ENCODE data around the gene LIMS1. TPM values are rescaled to one million over a fixed set of nuclear protein-coding genes. Genes with fewer than 3 reads are reported as not detected.

The LIMS1 gene
- total and polyA plus RNA-seq, 2 experiments from 2014 or later: 28.6 to 36.9 TPM

DNA sequence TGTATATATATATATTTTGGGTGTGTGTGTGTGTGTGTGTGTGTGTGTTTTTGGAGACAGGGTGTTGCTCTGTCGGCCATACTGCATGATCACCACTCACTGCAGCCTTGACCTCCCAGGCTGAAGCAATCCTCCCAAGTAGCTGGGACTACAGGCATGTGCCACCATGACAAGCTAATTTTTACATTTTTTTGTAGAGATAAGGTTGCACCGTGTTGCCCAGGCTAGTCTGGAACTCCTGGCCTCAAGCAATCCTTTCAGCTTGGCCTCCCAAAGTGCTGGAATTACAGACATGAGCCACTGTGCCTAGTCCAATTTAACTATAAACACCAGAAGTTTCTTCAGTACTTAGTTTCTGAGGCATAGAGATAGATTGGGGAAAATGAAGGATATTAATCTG, 18.3 kb downstream of the LIMS1 start (continued):
- TF ChIP-seq, protein P1, sequence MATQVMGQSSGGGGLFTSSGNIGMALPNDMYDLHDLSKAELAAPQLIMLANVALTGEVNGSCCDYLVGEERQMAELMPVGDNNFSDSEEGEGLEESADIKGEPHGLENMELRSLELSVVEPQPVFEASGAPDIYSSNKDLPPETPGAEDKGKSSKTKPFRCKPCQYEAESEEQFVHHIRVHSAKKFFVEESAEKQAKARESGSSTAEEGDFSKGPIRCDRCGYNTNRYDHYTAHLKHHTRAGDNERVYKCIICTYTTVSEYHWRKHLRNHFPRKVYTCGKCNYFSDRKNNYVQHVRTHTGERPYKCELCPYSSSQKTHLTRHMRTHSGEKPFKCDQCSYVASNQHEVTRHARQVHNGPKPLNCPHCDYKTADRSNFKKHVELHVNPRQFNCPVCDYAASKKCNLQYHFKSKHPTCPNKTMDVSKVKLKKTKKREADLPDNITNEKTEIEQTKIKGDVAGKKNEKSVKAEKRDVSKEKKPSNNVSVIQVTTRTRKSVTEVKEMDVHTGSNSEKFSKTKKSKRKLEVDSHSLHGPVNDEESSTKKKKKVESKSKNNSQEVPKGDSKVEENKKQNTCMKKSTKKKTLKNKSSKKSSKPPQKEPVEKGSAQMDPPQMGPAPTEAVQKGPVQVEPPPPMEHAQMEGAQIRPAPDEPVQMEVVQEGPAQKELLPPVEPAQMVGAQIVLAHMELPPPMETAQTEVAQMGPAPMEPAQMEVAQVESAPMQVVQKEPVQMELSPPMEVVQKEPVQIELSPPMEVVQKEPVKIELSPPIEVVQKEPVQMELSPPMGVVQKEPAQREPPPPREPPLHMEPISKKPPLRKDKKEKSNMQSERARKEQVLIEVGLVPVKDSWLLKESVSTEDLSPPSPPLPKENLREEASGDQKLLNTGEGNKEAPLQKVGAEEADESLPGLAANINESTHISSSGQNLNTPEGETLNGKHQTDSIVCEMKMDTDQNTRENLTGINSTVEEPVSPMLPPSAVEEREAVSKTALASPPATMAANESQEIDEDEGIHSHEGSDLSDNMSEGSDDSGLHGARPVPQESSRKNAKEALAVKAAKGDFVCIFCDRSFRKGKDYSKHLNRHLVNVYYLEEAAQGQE (IDR thresholded peaks at IDR 0.05; ENCODE audit: unreplicated experiment): no peak
- TF ChIP-seq ETS1 (IDR thresholded peaks at IDR 0.05) (no peak), POLR2AphosphoS5 (IDR thresholded peaks at IDR 0.05; ENCODE audit: low read depth) (no peak), CREB1 (CRISPR knock-in tag; IDR thresholded peaks at IDR 0.05; ENCODE audit: low read depth) (no peak), ZNF114 (CRISPR knock-in tag; IDR thresholded peaks at IDR 0.05) (no peak)

DNA sequence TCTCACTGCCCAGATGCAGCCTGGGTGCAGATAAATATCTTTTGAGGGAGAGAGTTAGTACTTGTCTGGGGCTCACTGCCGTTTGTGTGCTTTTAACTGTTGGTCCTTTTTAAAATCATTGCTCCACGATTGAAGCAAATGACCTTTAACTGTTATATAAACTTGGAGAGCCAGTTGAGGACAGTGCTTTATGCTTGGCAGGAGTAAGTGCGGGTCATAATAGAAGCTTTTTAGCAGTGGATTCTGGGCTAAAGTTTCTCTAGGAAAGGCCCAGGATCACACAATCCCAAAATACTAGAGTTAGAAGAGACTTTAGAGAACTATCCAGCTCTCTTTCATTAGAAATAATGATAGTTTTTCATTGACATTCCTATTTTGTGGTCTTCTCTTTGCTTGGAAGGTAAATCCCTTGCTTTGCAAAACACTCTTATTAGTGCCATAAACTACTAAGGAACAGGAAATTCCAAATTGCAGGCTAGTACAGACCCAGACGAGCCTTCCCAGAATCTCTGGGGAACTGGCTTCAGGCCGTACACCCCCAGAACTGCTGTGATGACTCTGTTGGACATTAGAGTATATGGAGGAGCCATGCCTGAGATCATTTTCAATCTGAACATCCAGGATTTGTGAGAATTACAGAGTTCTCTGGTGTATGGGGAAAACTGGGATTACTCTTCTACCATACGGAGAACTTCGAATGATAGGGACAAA, 19.1 kb downstream of the LIMS1 start:
- ATAC-seq (no peak), DNase-seq (ENCODE audit: low spot score) (no peak)
- peak overlapping the region; percentile 64 for H3K27ac Mint-ChIP-seq
- peaks cover 10% of the 10 kb centered on the region; the same call in 2 of the 3 replicates for H3K4me1 Mint-ChIP-seq
- no peak overlapping the region for H3K4me3 Mint-ChIP-seq
- Histone ChIP-seq H4K20me1 (replicated peaks; ENCODE audit: insufficient read depth) (no peaks in the 10 kb centered on the region), H3K79me2 (replicated peaks; ENCODE audit: insufficient read depth) (peaks cover 79% of the 10 kb centered on the region), H3F3A (replicated peaks; ENCODE audit: low read depth) (0 out of 2 replicates have a peak, but pooled peaks cover 3% of the 10 kb centered on the region), H3K4me1 (ENCODE audit: insufficient read depth) (peaks cover 16% of the 10 kb centered on the region), H3K4me2 (no peak overlapping the region; the same call in 1 of the 2 replicates), H2AFZ (no peak overlapping the region), H3K27ac (ENCODE audit: low read depth) (peak overlapping the region; percentile 40), H3K4me3 (no peak overlapping the region), H3K36me3 (ENCODE audit: insufficient read depth) (no peaks in the 10 kb centered on the region), H3K27me3 (ENCODE audit: insufficient read depth) (no peaks in the 10 kb centered on the region), H3K9me2 (ENCODE audit: insufficient read depth) (no peaks in the 10 kb centered on the region)
- H3K9me3 Mint-ChIP-seq: no peaks in the 10 kb centered on the region
- H3K36me3 Mint-ChIP-seq (ENCODE audit: low read depth): no peaks in the 10 kb centered on the region
- no peaks in the 10 kb centered on the region for H3K27me3 Mint-ChIP-seq (ENCODE audit: insufficient read depth, low read depth, poor library complexity)
- TF ChIP-seq STAT1 (IDR thresholded peaks at IDR 0.05; ENCODE audit: unreplicated experiment): no peak
- no peak for TF ChIP-seq ZNF114 (CRISPR knock-in tag; IDR thresholded peaks at IDR 0.05)
- TF ChIP-seq CTCF (conservative IDR thresholded peaks at IDR 0.05; ENCODE audit: low read depth in 2 of 2): no peak
- no peak for TF ChIP-seq JUNB (IDR thresholded peaks at IDR 0.05; ENCODE audit: unreplicated experiment)
- no peak for TF ChIP-seq EZH2phosphoT487 (IDR thresholded peaks at IDR 0.05; ENCODE audit: unreplicated experiment)
- no peak for TF ChIP-seq EZH2 (IDR thresholded peaks at IDR 0.05; ENCODE audit: low read depth, unreplicated experiment)
- no peak for TF ChIP-seq ETS1 (IDR thresholded peaks at IDR 0.05)
- no peak for TF ChIP-seq CREB1 (CRISPR knock-in tag; IDR thresholded peaks at IDR 0.05; ENCODE audit: low read depth)
- TF ChIP-seq, protein P1 (IDR thresholded peaks at IDR 0.05; ENCODE audit: unreplicated experiment): no peak

Measured in GM23338 (cell line).